SJCRH30 (cell line): ENCODE data around the gene POLR3E. TPM values are rescaled to one million over a fixed set of nuclear protein-coding genes. Genes with fewer than 3 reads are reported as not detected.
"Not testable (repeated sequence)": the region's sequence is repeated elsewhere in the genome, so short reads cannot be mapped to it uniquely, and the experiment has no call there.

Experiments
- DNase-seq, 2 experiments: peaks; one replicate each; pipeline ENCODE4 v3.0.0-alpha.2; 2015 to 2020
- H3K27ac ChIP-seq: fragments of 250-450 bp; sonication (Bioruptor Pico); 2 replicates; pipeline ENCODE4 v1.5.1; 2020; ENCODE audit warnings: mild to moderate bottlenecking, moderate library complexity
- H3K27me3 ChIP-seq: fragments of 250-450 bp; sonication (Bioruptor Pico); 2 replicates; pipeline ENCODE4 v1.5.1; 2020; ENCODE audit warnings: mild to moderate bottlenecking, moderate library complexity
- H3K36me3 ChIP-seq: fragments of 250-450 bp; sonication (Bioruptor Pico); 2 replicates; pipeline ENCODE4 v1.5.1; 2020; ENCODE audit warnings: mild to moderate bottlenecking, moderate library complexity
- H3K4me1 ChIP-seq: fragments of 250-450 bp; sonication (Bioruptor Pico); 2 replicates; pipeline ENCODE4 v1.5.1; 2020; ENCODE audit warnings: mild to moderate bottlenecking, moderate library complexity
- H3K4me3 ChIP-seq: fragments of 250-450 bp; sonication (Bioruptor Pico); 2 replicates; pipeline ENCODE4 v1.5.1; 2020; ENCODE audit warnings: mild to moderate bottlenecking, moderate library complexity
- H3K9me3 ChIP-seq: fragments of 250-450 bp; sonication (Bioruptor Pico); replicated peaks from 2 replicates; pipeline ENCODE4 v1.5.1; 2020; ENCODE audit warnings: mild to moderate bottlenecking, moderate library complexity
- total RNA-seq: library from RNA; depleted of rRNA; stranded (reverse); fragments of >200 nt; shearing (Covaris generic); gene quantifications from 2 replicates; pipeline ENCODE4 v1.2.3, GENCODE V29; 2014

Gene POLR3E
- total RNA-seq, 1 experiment from 2014 or later: 35.5 TPM

GRCh38 chr16:22278441-22279230, 18.6 kb upstream of the POLR3E start:
- no peak overlapping the region for H3K27ac ChIP-seq
- H3K27me3 ChIP-seq: no peaks in the 10 kb centered on the region
- H3K9me3 ChIP-seq: no peaks in the 10 kb centered on the region
- H3K4me3 ChIP-seq: no peak overlapping the region
- H3K36me3 ChIP-seq: peaks cover 50% of the 10 kb centered on the region
- H3K4me1 ChIP-seq: no peaks in the 10 kb centered on the region
- DNase-seq: peak in 1 of 2 experiments; percentile 22

- DNase-seq: no peak
- no peak overlapping the region for H3K27ac ChIP-seq
- no peaks in the 10 kb centered on the region for H3K4me1 ChIP-seq
- no peaks in the 10 kb centered on the region for H3K27me3 ChIP-seq
- H3K9me3 ChIP-seq: no peaks in the 10 kb centered on the region
- H3K36me3 ChIP-seq: peaks cover 36% of the 10 kb centered on the region
- no peak overlapping the region for H3K4me3 ChIP-seq
These were observed 14.8 kb upstream of the POLR3E start for GRCh38 chr16:22282254-22282892.

GRCh38 chr16:22284637-22285036, 12.6 kb upstream of the POLR3E start:
- DNase-seq: no peak
- H3K36me3 ChIP-seq: peaks cover 36% of the 10 kb centered on the region
- H3K4me1 ChIP-seq: no peaks in the 10 kb centered on the region
- H3K9me3 ChIP-seq: no peaks in the 10 kb centered on the region
- H3K27ac ChIP-seq: no peak overlapping the region
- H3K4me3 ChIP-seq: no peak overlapping the region
- H3K27me3 ChIP-seq: no peaks in the 10 kb centered on the region

GRCh38 chr16:22285080-22285479, 12.1 kb upstream of the POLR3E start:
- DNase-seq: no peak
- H3K36me3 ChIP-seq: peaks cover 35% of the 10 kb centered on the region
- H3K27me3 ChIP-seq: no peaks in the 10 kb centered on the region
- H3K4me3 ChIP-seq: no peak overlapping the region
- H3K4me1 ChIP-seq: no peaks in the 10 kb centered on the region
- no peaks in the 10 kb centered on the region for H3K9me3 ChIP-seq
- H3K27ac ChIP-seq: no peak overlapping the region

GRCh38 chr16:22291020-22291419, 6.2 kb upstream of the POLR3E start:
- Histone ChIP-seq H3K9me3 (no peaks in the 10 kb centered on the region), H3K27me3 (no peaks in the 10 kb centered on the region), H3K36me3 (no peaks in the 10 kb centered on the region; the same call in 1 of the 2 replicates), H3K4me1 (no peaks in the 10 kb centered on the region), H3K4me3 (no peak overlapping the region), H3K27ac (no peak overlapping the region)
- no peak for DNase-seq

- DNase-seq: no peak
- no peak overlapping the region for H3K27ac ChIP-seq
These were observed 5.3 kb upstream of the POLR3E start for GRCh38 chr16:22291860-22292318.

GRCh38 chr16:22292320-22292719, 4.9 kb upstream of the POLR3E start:
- DNase-seq: no peak
- Histone ChIP-seq H3K4me3 (no peak overlapping the region), H3K4me1 (no peaks in the 10 kb centered on the region), H3K9me3 (no peaks in the 10 kb centered on the region), H3K36me3 (no peaks in the 10 kb centered on the region), H3K27me3 (no peaks in the 10 kb centered on the region), H3K27ac (no peak overlapping the region)

More at GRCh38 chr16:22291860-22292318, 5.3 kb upstream of the POLR3E start:
- H3K9me3 ChIP-seq: no peaks in the 10 kb centered on the region
- H3K36me3 ChIP-seq: no peaks in the 10 kb centered on the region
- no peaks in the 10 kb centered on the region for H3K27me3 ChIP-seq
- no peaks in the 10 kb centered on the region for H3K4me1 ChIP-seq
- no peak overlapping the region for H3K4me3 ChIP-seq

GRCh38 chr16:22293137-22294106, 3.8 kb upstream of the POLR3E start:
- H3K9me3 ChIP-seq: no peaks in the 10 kb centered on the region
- no peak for DNase-seq
- H3K27ac ChIP-seq: no peak overlapping the region
- no peak overlapping the region for H3K4me3 ChIP-seq
- no peaks in the 10 kb centered on the region for H3K27me3 ChIP-seq
- no peaks in the 10 kb centered on the region for H3K36me3 ChIP-seq
- no peaks in the 10 kb centered on the region for H3K4me1 ChIP-seq

GRCh38 chr16:22296225-22297113, 740 bp upstream of the POLR3E start:
- peak in 1 of 2 experiments; percentile 33 for DNase-seq
- no peak overlapping the region for H3K27ac ChIP-seq
- H3K4me1 ChIP-seq: no peaks in the 10 kb centered on the region

GRCh38 chr16:22297871-22298733, 893 bp downstream of the POLR3E start:
- H3K27ac ChIP-seq: peak overlapping the region; percentile 68
- peak; percentile 84 to 92 for DNase-seq
- H3K27me3 ChIP-seq: no peaks in the 10 kb centered on the region
- H3K9me3 ChIP-seq: no peaks in the 10 kb centered on the region
- H3K36me3 ChIP-seq: no peaks in the 10 kb centered on the region
- peak overlapping the region; percentile 82 for H3K4me3 ChIP-seq
- H3K4me1 ChIP-seq: no peaks in the 10 kb centered on the region

More at GRCh38 chr16:22296225-22297113, 740 bp upstream of the POLR3E start:
- H3K36me3 ChIP-seq: no peaks in the 10 kb centered on the region
- H3K27me3 ChIP-seq: no peaks in the 10 kb centered on the region
- H3K4me3 ChIP-seq: peak overlapping the region; percentile 82
- no peaks in the 10 kb centered on the region for H3K9me3 ChIP-seq

- no peaks in the 10 kb centered on the region for H3K9me3 ChIP-seq
- no peaks in the 10 kb centered on the region for H3K27me3 ChIP-seq
- no peak overlapping the region for H3K27ac ChIP-seq
- no peak overlapping the region for H3K4me3 ChIP-seq
- H3K4me1 ChIP-seq: no peaks in the 10 kb centered on the region
- DNase-seq: no peak
- H3K36me3 ChIP-seq: no peaks in the 10 kb centered on the region
These were observed 1.8 kb downstream of the POLR3E start for GRCh38 chr16:22299036-22299435.

- Histone ChIP-seq H3K4me3 (no peak overlapping the region), H3K27me3 (no peaks in the 10 kb centered on the region), H3K4me1 (no peaks in the 10 kb centered on the region), H3K9me3 (no peaks in the 10 kb centered on the region), H3K36me3 (no peaks in the 10 kb centered on the region), H3K27ac (no peak overlapping the region)
- peak; percentile 39 to 48 for DNase-seq
These were observed 3.3 kb downstream of the POLR3E start for GRCh38 chr16:22300427-22301071.

GRCh38 chr16:22301423-22301822, 4.2 kb downstream of the POLR3E start:
- H3K36me3 ChIP-seq, H3K4me1 ChIP-seq, H3K4me3 ChIP-seq, DNase-seq, H3K9me3 ChIP-seq, H3K27me3 ChIP-seq, H3K27ac ChIP-seq: not testable (repeated sequence)
